GM21737 (cell line): ENCODE results near the gene KMT2D.

ENCODE experiments used
- ATAC-seq: cut with Tn5 transposase; IDR thresholded peaks from one replicate; pipeline ENCODE4 v1.9.1; 2021; ENCODE audit warnings: mild to moderate bottlenecking, moderate library complexity; ENCODE audit not compliant: unreplicated experiment

The KMT2D gene, protein sequence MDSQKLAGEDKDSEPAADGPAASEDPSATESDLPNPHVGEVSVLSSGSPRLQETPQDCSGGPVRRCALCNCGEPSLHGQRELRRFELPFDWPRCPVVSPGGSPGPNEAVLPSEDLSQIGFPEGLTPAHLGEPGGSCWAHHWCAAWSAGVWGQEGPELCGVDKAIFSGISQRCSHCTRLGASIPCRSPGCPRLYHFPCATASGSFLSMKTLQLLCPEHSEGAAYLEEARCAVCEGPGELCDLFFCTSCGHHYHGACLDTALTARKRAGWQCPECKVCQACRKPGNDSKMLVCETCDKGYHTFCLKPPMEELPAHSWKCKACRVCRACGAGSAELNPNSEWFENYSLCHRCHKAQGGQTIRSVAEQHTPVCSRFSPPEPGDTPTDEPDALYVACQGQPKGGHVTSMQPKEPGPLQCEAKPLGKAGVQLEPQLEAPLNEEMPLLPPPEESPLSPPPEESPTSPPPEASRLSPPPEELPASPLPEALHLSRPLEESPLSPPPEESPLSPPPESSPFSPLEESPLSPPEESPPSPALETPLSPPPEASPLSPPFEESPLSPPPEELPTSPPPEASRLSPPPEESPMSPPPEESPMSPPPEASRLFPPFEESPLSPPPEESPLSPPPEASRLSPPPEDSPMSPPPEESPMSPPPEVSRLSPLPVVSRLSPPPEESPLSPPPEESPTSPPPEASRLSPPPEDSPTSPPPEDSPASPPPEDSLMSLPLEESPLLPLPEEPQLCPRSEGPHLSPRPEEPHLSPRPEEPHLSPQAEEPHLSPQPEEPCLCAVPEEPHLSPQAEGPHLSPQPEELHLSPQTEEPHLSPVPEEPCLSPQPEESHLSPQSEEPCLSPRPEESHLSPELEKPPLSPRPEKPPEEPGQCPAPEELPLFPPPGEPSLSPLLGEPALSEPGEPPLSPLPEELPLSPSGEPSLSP (N-terminal part only)

DNA sequence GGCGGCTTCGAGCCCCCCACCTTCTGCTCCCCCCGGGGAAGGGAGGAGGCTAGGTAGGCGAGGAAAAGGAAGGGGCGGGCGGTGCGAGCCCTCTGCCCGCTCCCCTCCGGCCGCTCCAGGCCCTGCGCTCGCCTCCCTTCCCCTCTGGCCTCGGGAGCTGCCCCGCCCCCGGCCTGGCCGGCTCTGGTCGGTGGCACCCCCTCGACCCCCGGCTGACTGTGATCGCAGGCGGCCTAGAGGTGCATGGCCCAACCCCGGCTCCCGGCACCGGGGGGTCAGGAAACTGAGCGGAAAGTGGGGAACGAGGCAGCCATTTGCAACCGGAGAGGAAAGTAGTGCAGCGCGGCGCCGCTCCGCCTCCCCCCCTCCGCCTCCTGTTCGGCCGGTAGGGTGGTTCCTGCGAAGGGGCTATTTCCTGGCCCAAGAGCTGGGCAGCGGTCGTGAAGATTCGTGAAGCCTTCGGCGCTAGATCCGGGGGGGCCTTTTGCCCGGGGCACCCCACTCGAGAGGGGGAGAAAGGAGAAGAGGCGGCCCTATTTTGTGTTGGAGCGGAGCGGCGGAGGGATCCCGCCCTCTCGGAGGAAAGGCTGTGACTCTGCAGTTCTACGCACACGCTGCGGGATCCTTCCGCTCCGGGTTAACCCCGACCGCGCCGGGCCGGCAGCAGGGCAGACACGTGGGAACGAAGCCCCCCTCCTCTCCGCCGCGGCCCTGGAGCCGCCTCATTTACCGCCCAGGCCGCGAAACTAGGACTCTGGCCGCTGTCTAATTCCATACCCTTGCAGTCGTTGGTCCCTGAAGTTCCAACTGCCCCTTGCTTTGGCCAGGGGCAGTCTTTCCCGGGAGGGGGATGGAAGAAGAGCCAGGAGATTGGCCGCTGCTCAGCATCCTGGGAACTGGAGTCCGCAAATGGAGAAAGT, at the start of gene KMT2D:
TSS of gene KMT2D (minus strand) at position 558 of the 920 bp plus-strand sequence. CDS start 5,470 bp downstream, outside the sequence.
- peak; percentile 45 for ATAC-seq

DNA sequence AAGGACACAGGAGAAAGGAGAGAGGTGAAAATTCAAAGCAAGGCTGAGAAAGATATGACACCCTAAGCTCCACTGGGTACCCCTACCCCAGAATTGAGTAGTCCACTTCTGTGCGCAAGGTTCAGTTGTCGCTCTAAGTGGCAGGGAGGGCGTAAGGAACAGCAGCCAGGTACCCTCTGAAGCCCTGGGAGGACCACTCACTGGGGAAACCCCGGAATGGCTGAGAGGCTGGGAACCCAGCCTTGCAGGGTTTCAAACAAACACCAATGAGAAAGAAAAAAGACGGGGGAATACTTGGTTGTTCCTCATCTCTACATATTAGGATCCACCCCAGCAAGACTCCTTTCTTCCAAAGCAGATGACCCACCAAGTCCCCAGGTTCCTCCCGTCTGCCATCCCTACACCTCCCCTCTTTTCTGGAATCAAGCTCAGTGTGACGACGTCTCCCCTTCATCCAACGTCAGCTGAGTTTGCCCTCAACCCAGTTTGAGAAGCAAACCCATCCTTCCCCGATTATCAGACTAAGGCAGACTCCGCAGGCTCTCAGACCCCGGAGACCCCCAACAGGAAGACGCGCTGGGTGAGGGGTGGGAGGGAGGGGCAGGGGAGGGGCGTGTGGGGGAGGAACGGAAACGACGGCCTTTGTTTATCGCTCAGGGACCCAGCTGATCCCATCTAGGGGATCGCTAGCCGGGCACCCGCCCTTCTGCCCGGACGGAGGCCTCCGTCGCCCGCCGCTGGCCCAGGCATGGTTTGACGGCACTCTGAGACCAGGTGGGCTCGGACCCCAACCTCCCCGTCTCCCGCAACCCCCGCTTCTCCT, 49.3 kb upstream of the KMT2D start:
- ATAC-seq = no peak

DNA sequence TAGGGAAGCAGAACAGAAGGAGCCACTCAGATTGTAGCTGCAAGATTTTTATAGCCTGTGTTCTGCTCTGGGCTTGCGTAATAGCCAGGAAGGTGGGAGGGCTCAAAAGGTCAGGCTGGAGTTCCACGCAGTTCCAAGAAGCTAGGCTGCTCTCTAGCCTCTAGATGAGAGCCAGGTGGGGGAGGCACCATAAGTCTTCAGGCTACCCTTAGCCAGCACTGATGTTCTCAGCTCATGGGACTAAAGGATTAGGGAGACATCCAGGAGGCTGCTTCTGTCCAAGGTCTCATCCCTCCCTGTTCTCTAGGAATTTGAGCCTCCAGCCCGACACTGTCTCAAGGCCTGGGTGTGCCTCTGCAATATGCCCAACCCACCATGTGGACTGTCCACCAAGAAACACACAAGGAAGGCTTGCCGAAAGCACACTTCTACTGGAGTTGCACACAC, 48.4 kb upstream of the KMT2D start:
- ATAC-seq = no peak

DNA sequence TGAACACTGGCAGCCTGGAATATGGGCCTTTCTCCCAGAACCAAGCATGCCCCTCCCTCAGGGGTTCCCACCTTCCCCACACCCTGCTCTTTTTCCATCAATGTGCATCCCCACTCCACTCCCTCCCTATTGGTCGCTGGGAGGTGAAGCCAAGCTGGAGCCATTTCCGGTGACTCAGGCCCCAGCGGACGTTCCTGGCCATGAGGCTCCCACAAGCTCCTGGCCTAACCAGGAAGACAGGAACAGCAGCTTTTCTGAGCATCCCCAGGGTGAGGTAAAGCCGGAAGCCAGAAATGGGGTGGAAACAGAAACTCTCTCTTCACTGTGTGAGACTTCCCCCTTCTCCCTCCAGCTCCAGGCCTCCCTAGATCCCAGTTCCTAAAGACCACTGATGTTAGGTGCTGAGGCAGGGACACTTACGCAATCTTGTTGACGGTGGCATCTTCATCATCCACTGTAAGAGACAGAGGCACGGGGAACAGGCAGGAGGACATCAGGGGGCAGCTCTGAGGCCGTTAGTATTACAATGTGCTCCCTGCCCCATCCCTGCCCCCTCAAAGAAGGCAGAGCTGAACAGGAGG, 45.0 kb upstream of the KMT2D start:
- ATAC-seq = no peak

DNA sequence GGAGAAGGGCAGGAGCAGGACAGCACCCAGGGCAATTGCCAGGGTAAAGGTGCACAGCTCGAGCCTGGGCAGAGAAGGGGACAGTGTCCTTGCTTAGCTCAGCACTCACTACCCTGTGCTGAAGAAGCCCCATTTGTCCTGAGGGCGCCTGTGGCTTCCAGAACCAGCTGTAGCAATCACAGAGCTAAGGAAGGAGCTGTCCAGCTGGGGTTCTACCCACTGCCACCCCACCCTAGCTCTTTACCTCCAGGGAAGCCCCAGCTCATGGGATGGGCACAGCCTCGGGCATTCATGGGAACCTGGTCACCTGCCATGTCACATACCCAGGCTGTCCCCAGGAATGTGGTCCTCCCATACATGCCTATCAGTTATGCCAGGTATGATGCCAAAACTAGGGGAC, 44.2 kb upstream of the KMT2D start:
- no peak for ATAC-seq

DNA sequence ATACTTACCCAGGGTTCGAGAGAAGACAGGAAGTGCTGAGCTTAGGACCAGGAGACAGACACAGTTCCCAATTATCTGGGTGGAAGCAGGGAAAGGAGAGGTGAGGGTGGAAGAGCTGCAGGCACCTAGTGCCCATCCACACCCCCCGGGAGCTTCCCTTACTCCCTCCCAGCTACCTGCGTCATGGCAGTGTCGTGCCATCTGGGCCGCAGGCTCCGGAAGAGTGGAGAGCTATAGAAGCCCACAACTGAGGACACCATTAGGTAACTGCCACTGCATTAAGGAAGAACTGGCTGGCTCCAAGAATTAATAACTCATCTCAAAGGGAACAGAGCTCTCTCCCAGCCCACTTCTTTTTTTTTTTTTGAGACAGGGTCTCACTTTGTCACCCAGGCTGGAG, 39.8 kb upstream of the KMT2D start:
- no peak for ATAC-seq

DNA sequence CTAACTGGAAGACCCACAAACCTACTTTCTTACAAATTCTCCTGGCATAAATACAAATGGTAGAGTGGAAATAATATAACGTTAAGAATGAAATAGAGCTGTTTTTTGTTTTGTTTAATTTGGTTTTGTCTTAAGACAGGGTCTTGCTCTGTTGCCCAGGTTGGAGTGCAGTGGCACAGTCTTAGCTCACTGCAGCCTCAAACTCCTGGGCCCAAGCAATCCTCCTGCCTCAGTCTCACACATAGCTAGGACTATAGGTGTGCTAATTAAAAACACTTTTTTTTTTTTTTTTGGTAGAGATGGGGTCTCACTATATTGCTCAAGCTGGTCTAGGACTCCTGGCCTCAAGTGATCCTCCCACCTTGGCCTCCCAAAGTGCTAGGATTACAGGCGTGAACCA, 38.1 kb upstream of the KMT2D start:
- no peak for ATAC-seq

DNA sequence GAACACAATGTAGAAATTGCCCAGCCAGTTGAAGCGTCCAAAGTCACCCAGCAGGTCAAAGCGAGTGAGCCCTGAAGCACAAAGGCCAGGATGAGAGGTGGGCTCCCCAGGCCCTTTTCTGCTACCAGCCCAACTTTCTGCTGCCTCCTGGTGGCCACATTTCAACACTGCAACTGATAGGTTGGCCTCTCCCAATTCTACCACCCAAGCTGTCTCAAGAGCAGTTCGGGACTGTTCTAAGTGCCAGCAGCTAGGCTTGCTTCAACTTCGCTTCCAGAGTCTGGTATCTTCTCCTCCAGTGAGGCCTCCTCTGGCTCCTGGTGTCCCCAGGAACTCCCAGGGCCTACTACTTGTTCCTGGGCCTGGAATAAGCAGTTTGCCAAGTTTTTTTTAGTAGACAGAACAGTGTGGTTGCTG, 37.4 kb upstream of the KMT2D start:
- ATAC-seq = no peak

DNA sequence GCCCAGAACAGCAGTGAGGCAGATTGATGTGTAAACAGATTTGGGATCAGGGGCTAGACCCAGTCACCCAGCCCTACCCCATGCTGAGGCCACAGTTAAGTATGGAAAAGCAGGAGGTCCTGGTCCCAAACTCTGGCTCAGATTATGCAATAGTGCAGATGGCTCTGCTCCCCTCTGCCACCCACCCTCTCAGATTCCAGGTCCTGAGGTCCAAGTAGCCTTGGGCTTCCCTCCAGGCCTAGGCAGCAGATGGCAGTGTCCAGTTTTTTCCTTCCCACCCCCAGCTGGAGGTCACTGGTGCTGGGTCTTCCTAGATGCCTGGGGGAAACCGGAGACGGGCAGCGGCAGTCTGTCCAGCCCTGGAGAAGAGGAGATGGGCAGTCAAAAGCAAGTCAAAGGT, 36.8 kb upstream of the KMT2D start:
- ATAC-seq = no peak

DNA sequence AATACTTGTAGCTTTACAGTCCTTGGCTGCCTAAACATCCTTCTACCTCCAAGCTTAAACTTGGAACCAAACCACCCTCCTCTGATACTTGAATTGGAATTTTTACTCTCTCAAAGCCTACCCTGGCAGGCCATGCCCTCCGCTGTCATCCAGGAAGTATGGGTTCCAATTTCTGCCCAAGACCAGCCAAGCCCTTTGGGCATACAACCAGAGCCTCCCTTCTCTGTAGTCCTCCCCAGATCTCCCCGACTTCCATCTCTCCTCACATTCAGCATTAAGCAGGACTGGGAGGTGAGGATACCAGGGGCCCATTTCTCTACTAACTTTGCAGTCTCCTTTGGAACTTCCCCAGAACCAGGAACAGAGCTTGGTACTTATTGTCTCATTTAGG, 34.4 kb upstream of the KMT2D start:
- ATAC-seq = no peak

DNA sequence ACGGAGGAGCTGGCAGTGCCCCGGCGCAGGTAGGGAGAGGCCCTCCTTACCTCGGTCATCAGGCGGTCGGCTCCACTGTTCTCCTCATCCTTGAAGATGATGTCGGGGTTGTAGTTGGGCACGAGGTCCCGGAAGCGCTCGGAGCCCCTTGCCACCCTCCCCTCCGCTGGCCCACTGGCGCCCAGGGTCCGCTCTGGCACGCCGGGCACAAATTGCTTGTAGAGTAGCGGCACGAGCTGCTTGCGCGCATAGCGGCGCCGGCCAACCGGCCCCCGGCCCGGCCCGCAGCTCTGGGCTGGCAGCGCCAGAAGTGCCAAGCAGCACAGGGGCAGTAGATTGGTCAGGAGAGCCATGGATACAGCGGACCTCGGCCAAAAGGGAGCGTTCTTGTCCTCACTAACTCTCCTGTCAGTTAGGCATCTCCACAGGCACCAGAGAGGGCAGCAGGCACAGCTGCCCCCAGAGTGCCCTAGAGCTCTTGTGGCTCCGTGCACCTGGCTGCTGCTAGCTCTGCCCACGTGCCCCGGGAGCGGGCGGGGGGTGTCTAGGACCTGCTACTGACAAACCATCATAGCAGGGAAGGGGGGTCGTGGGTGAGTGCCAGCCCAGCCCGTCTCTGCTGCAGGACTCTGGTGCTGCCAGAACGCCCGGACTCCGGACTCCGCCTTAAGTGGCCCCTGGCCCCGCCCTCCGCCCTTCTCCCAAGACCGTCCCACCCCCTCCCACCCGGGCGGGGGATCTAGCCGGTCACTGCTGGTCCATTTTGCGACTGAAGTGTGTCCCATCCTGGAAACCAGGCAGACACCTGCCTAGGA, 33.8 kb upstream of the KMT2D start, which contains the start of gene DHH:
TSS of gene DHH (minus strand) at position 642 of the 815 bp plus-strand sequence. CDS start at position 353, 289 bp downstream.
- no peak for ATAC-seq

DNA sequence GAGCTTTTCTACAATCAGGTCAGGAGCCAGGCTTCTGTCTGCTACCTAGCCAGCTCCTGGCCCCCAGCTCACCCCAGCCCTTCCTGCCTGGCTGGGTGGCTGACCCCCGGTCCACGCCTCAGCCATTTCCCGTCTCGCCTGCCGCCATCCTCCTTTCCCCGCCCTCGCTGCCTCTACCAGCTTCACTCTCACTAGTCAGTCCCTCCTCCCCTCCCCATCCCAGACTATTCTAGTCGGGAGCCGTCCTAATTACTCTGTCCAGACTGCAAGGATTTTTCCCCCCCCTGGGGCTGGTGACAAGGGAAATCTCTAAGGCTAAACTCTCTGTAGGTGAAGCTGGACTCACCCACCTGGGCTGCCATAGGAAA, 33.2 kb upstream of the KMT2D start:
- ATAC-seq = no peak

DNA sequence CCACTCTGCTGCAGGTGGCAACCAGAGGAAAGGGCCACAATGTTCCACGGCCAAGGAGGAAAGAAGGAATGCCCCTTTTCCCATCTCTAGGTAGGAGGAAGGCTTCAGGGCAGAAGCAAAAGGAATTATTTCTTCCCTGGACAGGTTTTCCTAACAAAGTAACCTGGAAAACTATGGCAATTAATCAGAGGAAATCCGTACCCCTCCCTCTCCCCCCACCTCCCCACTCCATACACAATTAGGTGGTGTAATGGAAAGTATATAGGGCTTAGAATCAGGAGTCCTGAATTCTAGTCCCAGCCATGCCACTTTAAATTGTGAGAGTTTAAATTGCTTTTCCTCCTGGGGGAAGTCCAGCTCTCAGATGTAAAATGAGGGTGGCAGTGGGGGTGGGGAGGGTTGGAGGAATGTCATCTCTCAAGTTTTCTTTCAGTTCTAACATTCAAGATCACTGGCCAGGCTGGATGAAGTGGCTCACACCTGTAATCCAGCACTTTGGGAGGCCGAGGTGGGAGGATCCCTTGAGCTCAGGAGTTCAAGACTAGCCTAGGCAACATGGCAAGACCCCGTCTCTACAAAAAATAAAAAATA, 32.3 kb upstream of the KMT2D start:
- no peak for ATAC-seq

DNA sequence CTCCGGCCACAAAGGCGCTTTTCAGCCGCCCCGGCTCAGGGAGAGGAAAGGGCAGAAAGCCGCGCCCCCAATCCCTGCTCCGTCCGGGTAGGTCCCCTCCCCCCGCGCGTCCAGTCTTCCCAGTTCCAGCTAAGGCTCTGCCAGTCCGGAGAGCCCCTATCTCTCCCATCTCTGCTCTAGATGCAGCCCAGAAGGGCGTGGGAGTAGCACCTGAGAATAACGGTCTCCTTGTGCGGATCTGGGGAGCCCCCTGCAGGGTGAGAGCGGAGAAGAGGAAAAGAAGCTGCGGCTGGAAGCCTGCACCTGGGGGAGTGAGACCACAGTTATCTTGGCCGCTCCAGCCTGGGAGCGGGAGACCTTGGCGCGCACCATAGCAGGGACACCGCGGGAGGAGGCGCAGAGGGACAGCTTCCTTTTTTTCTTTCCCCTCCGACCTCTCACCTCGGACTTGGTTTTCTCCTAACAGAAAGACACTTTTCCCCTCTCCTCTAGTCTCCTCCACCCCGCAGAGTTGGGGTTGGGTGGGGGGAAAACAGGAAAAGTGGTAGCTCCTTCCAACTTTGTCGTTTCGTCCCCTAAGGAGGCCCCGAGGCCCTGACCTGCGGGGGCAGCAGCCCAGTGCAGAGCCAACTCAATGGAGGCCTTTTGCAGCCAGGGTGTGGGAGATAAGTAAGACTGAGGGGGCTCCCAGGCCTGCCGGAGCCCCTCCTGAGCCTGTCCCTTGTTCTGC, 31.7 kb upstream of the KMT2D start:
- ATAC-seq = no peak

DNA sequence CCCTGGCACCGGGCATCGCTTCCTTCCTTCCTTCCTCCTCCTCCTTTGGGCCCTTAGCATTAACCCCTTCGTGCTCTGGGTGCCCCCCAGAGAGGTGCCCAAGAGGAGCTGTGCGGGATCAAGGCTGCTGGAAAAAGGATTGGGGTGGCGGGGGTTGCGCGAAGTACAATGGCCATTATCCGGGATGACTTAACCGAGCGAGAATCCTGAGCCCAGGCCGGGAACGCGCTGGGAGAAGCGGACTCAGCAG, 31.2 kb upstream of the KMT2D start:
- ATAC-seq = no peak

DNA sequence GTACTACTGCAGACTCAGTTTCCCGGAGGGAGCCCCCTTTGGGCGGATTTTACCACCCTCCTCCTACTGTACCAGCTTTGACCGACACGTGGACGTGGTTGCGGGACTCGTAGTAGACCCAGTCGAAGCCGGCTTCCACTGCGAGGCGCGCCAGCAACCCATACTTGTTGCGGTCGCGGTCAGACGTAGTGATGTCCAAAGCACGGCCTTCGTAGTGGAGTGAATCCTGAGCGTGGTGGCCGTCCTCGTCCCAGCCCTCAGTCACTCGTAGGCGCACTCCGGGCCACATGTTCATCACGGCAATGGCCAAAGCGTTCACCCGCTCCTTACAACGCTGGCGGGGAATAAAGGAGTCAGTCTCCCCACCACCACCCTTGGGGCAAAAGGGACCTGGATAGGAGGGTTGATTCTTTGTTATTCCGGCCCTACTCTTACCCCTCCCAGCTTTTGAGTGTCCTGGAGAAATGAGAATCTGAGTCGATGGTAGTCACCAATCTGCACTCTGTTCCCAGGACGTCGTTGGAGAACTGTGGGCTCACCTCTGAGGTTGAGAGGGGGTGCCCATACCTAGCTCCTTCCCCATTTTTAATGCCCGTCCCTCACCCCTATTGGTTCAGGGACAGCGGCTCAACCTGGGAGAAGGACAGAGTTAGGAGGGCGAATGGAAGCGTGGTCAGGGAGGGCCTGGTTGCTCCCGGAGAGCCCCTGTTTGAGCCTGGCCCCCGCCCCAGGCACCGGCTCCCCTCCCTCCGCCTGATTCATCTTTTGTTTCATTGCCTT, 30.7 kb upstream of the KMT2D start:
- ATAC-seq = no peak
